Subcutaneous abdominal adipose tissue (tissue), 5 donors: ENCODE results near the gene CARMIL1.
A peak's percentile ranks its signal among the peaks of the same experiment; 100 is the strongest.

Experiments used
- H3K27ac ChIP-seq: one replicate; pipeline ENCODE4 v1.7.0; 2013; ENCODE audit warnings: low read depth, mild to moderate bottlenecking, inconsistent platforms, low read length, moderate library complexity
- H3K27me3 ChIP-seq, 5 donors: one replicate each; pipeline ENCODE4 v1.7.0; 2013; ENCODE audit warnings: low read length in 5 of 5, inconsistent platforms in 1 of 5; ENCODE audit not compliant: control insufficient read depth in 5 of 5, insufficient read depth in 4 of 5
- H3K36me3 ChIP-seq, 5 donors: one replicate each; pipeline ENCODE4 v1.7.0; 2013; ENCODE audit warnings: low read length in 5 of 5; ENCODE audit not compliant: control insufficient read depth in 5 of 5, insufficient read depth in 5 of 5
- H3K4me1 ChIP-seq, 5 donors: one replicate each; pipeline ENCODE4 v1.7.0; 2013; ENCODE audit warnings: low read length in 5 of 5, mild to moderate bottlenecking in 3 of 5, moderate library complexity in 1 of 5; ENCODE audit not compliant: control insufficient read depth in 5 of 5, insufficient read depth in 5 of 5
- H3K4me3 ChIP-seq, 5 donors: one replicate each; pipeline ENCODE4 v1.7.0; 2013; ENCODE audit warnings: low read length in 5 of 5, low read depth in 1 of 5
- H3K9ac ChIP-seq, 5 donors: one replicate each; pipeline ENCODE4 v1.7.0; 2013; ENCODE audit warnings: low read length in 5 of 5, mild to moderate bottlenecking in 4 of 5, moderate library complexity in 3 of 5
- H3K9me3 ChIP-seq, 5 donors: one replicate each; pipeline ENCODE4 v1.7.0; 2013; ENCODE audit warnings: low read length in 5 of 5; ENCODE audit not compliant: control insufficient read depth in 5 of 5
- donor health status: healthy.
- donor health status: healthy.
- donor health status: healthy.
- donor health status: healthy.
- donor health status: healthy.

Gene CARMIL1

DNA sequence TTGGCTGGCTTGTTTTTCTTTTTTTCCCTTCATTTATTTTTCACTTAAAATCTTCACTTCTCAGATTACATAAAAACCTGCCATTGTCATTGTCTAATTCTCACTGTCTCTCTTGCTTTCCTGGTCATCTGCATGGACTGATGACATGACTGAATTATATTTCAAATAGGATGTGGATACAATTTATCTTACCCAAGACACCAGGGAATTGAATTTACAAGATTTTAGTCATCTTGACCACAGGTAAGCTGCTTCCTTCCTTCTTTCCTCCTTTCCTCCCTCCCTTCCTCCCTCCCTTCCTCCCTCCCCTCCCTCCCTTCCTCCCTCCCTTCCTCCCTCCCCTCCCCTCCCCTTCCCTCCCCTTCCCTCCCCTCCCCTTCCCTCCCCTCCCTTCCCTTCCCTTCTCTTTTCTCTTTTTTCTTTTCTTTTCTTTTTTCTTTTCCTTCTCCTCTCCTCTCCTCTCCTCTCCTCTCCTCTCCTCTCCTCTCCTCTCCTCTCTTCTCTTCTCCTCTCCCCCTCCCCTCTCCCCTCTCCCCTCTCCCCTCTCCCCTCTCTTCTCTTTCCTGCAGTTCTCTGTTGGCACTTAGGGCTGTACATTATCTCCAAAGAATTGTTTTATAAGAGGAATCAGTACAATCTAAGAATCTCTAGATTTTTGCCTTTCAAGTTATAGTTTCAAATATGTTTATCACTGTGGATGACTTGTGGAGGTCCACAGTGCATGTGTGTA is 171.5 kb downstream of the CARMIL1 start:
- peak overlapping the region in 2 of 5 donors; percentile 29 to 49 for H3K4me3 ChIP-seq
- H3K9ac ChIP-seq: no peak overlapping the region
- H3K27ac ChIP-seq: no peak overlapping the region
- peaks cover 0 to 10% (median 3%) of the 10 kb centered on the region in 5 donors for H3K9me3 ChIP-seq
- H3K4me1 ChIP-seq: peaks cover 0 to 8% (median 6%) of the 10 kb centered on the region in 5 donors
- no peaks in the 10 kb centered on the region for H3K27me3 ChIP-seq
- peaks cover 0 to 2% (median 0%) of the 10 kb centered on the region in 5 donors for H3K36me3 ChIP-seq

DNA sequence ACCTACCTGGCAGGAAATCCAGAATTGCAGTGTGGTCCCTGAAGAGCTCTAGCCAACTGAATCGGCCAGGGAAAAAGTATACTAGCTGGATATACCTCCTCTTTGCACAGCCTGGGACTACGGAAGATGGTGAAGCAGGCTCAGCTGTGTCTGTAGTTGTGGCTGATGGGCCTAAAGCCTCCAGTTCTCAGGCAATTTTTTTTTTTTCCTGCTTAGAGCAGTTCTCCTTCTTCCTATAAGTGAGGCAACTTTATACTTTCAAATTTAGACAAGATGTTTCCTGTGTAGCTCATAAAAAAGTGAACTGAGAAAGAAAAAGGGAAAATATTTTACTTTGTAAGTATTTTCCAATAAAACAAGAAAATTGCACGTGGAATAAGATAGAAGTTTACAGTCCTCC is 172.9 kb downstream of the CARMIL1 start:
- H3K27ac ChIP-seq: no peak overlapping the region
- H3K9me3 ChIP-seq: no peaks in the 10 kb centered on the region
- H3K9ac ChIP-seq: no peak overlapping the region
- peaks cover 0 to 8% (median 6%) of the 10 kb centered on the region in 5 donors for H3K4me1 ChIP-seq
- H3K4me3 ChIP-seq: peak overlapping the region in 3 of 5 donors; percentile 27 to 49 (median 29)
- H3K27me3 ChIP-seq: no peaks in the 10 kb centered on the region
- H3K36me3 ChIP-seq: peaks cover 0 to 2% (median 0%) of the 10 kb centered on the region in 5 donors

DNA sequence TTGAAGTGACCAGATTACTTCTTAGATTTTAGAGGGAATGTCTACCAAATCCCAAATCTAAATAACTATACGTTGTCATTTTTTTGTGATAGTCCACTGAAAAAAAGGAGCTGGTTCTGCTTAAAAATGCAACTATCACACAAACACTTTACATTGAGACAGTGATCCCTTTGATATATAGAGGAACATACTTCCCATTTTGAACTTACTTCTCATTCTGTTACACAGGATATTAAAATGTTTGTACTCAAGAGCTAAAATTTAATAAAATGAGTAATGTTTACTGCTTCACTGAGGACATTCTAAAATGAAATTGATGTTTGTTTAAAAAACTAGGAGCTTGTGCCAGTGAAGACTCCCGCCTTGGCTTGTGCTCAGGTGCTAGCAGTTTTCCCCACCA is 174.1 kb downstream of the CARMIL1 start:
- H3K4me1 ChIP-seq: peaks cover 0 to 5% (median 2%) of the 10 kb centered on the region in 5 donors
- no peaks in the 10 kb centered on the region for H3K36me3 ChIP-seq
- no peak overlapping the region for H3K4me3 ChIP-seq
- no peak overlapping the region for H3K27ac ChIP-seq
- no peaks in the 10 kb centered on the region for H3K27me3 ChIP-seq
- no peak overlapping the region for H3K9ac ChIP-seq
- H3K9me3 ChIP-seq: no peaks in the 10 kb centered on the region

DNA sequence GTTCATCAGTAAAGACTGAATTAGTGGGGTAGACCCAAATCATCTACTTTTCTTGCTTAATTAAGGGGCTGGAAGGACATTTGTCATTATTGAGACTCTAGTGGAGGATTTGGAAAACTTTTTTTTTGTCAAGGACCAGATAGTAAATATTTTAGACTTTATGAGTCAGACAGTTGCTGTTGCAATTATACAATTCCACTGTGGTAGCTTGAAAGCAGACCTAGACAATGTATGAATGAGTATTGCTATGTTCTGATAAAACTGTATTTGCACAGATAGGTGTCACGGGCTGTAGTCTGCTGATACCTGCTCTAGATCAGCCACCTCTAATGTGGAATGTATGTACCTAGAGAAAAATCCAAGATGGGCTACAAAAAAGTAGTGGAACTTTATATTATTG is 175.0 kb downstream of the CARMIL1 start:
- peaks cover 0 to 3% (median 0%) of the 10 kb centered on the region in 5 donors for H3K4me1 ChIP-seq
- H3K36me3 ChIP-seq: no peaks in the 10 kb centered on the region
- no peaks in the 10 kb centered on the region for H3K9me3 ChIP-seq
- H3K27ac ChIP-seq: no peak overlapping the region
- no peak overlapping the region for H3K9ac ChIP-seq
- no peaks in the 10 kb centered on the region for H3K27me3 ChIP-seq
- no peak overlapping the region for H3K4me3 ChIP-seq

DNA sequence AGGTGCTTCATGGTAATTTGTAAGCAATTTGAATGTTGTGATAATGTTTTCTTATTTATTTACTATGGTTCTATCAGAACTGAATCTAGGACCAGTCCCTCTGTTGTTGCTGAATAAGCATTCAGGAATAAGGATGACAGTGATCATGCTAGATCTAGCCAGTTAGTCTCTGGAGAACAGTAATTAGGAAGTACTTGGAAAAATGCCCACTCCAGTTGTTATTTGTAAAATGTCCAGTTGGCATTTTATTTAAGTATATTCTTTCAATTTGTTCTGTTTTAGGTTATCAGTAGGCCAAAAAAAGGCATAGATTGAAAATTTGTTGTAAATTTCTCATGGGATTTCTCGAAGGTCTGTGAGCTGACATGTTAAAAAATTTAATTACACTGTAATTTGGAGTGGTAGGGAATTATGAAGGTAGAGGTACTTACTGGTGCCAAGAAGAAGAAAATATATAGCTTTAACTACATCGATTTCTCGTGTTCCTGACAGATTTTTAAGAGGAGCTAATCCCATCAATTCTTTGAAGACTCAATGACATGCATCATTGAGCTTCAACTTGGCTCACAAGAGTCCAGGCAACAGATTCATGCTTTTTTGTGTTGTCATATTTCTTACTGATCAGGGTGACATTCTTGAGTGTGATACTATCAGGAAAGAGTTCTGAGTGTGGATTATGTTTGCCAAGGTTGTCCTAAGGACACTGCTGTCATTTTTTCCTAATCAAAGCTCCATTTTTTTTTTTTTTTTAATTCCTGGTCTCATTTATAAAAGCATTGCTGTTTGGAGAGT is 177.3 kb downstream of the CARMIL1 start:
- Histone ChIP-seq H3K27me3 (no peaks in the 10 kb centered on the region), H3K4me1 (peaks cover 0 to 3% (median 0%) of the 10 kb centered on the region in 5 donors), H3K36me3 (no peaks in the 10 kb centered on the region), H3K27ac (no peak overlapping the region), H3K9ac (no peak overlapping the region), H3K4me3 (no peak overlapping the region), H3K9me3 (no peaks in the 10 kb centered on the region)

DNA sequence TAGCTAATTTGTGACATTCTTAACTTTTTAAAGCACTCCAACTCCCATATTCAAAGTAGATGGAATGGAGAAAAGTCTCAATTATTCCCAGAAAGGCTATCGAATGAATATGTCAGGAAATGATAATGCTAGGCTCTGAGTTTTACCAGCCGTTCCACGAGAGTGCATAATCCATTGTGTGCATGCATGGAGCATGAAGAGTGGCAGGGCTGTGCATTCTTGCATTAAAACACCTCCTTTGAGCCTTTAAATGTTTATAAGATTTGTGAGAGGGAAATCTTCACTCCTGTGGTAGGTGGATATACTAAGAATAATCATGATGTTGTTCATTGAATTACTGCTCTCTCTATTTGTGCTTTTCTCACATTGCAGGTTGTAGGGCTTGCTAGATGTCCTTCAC is 178.3 kb downstream of the CARMIL1 start:
- Histone ChIP-seq H3K36me3 (no peaks in the 10 kb centered on the region), H3K27ac (no peak overlapping the region), H3K4me1 (peaks cover 0 to 3% (median 0%) of the 10 kb centered on the region in 5 donors), H3K27me3 (no peaks in the 10 kb centered on the region), H3K9ac (no peak overlapping the region), H3K4me3 (no peak overlapping the region), H3K9me3 (no peaks in the 10 kb centered on the region)

DNA sequence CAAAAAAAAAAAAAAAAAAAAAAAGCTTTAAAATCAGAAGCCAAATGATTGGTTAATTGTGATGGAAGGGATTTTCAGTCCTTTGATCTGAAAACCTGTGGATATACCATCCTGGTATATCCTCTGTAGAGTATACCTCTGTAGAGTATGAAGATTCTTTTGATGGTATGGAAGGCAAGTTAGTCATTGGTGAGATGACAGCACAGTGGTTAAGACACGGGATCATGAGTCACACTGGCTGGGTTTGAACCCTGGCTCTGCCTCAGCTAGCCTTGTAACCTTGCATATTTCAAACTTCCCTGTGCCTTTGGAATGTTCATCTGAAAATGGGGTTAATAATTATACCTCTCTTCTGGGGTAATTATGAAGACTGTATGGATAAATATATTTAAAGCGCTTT is 179.3 kb downstream of the CARMIL1 start:
- no peaks in the 10 kb centered on the region for H3K36me3 ChIP-seq
- H3K9me3 ChIP-seq: no peaks in the 10 kb centered on the region
- H3K9ac ChIP-seq: no peak overlapping the region
- peaks cover 0 to 3% (median 0%) of the 10 kb centered on the region in 5 donors for H3K4me1 ChIP-seq
- H3K4me3 ChIP-seq: no peak overlapping the region
- H3K27ac ChIP-seq: no peak overlapping the region
- H3K27me3 ChIP-seq: no peaks in the 10 kb centered on the region

DNA sequence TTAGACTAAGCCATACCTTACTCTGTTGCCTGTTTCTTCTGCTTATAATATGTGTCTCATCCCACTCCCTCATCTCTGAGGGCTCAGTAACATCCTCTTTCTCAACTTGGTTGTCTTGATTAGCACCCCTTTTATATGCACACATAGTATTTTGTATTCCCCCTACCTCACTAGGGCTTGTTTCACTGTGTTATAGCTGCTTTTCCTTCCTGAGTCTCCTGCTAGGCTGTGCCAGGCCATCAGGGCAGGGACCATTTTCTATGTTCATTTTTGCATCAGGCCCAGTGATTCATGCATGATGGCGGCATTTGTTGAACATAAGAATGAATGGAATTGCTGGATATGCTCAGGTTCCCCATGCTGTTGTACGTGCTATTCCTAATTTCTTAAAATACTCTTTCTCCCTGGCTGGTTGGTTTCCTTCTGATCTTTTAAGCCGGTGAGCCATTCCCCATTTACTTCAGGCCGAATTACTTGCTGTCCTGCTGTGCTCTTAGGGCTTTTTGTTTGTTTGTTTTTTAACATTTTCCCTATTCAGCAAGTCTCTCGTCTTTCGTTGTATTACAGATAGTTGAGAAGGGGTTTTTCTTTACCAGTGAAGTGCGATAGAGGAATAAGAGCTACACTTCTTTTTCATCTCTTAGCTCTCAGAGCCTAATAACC is 183.2 kb downstream of the CARMIL1 start:
- no peaks in the 10 kb centered on the region for H3K4me1 ChIP-seq
- no peaks in the 10 kb centered on the region for H3K36me3 ChIP-seq
- no peak overlapping the region for H3K9ac ChIP-seq
- no peak overlapping the region for H3K4me3 ChIP-seq
- no peaks in the 10 kb centered on the region for H3K27me3 ChIP-seq
- H3K27ac ChIP-seq: no peak overlapping the region
- no peaks in the 10 kb centered on the region for H3K9me3 ChIP-seq

DNA sequence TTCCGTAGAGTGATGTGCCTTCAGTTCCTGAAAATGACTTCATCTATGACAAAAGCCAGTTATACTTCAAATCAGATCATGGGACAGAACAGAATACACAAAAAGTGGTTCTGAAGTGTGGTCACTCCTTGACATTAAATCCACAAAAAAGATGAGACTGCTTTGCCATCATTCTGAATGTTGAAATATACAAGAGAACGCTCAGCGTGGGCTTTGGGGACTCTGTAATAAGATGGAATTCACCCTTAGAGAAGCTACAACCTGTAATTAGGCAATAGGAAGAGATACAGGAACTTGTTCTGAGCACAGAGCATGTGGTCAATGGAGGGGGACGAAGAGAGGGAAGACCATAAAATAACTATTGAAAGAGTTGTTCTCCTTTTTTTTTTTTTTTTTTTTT is 184.3 kb downstream of the CARMIL1 start:
- Histone ChIP-seq H3K9me3 (no peaks in the 10 kb centered on the region), H3K4me1 (no peaks in the 10 kb centered on the region), H3K4me3 (no peak overlapping the region), H3K27ac (no peak overlapping the region), H3K36me3 (no peaks in the 10 kb centered on the region), H3K9ac (no peak overlapping the region), H3K27me3 (no peaks in the 10 kb centered on the region)

DNA sequence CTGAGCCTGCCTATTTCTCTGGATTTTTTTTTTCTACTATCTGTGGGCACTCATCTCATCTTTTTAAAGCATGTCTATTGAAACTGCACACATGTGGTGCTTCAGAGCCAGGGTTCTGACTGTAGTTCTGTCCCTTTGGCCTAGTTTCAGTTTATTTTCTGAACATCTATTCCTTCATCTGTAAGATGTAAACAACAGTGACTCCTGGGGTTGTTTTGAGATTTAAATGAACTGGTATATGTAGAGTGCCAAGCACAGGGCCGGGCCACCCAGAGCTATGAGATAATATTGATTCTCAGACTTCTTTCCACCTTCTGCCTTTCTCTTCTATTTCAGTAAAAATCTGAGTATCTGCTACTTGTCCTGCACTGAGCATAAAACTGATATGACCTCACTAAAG is 185.1 kb downstream of the CARMIL1 start:
- Histone ChIP-seq H3K4me1 (no peaks in the 10 kb centered on the region), H3K4me3 (no peak overlapping the region), H3K36me3 (no peaks in the 10 kb centered on the region), H3K9ac (no peak overlapping the region), H3K27ac (no peak overlapping the region), H3K27me3 (no peaks in the 10 kb centered on the region), H3K9me3 (no peaks in the 10 kb centered on the region)
